Mucosa of descending colon (tissue), 3 donors: ENCODE results near the gene TMEM219. TPM values are rescaled to one million over a fixed set of nuclear protein-coding genes. Genes with fewer than 3 reads are reported as not detected.

ENCODE experiments used
- ATAC-seq: fragments of 200-7000 bp; cut with Tn5 transposase; one replicate; pipeline ENCODE4 v1.9.1; 2020; ENCODE audit warnings: mild to moderate bottlenecking, moderate library complexity
- DNase-seq, 3 donors: peaks; one replicate each; pipeline ENCODE4 v3.0.0-alpha.2; 2020
- H3K36me3 ChIP-seq: fragments of 200-600 bp; one replicate; pipeline ENCODE4 v1.8.0; 2021; ENCODE audit warnings: low read depth, mild to moderate bottlenecking
- H3K4me1 ChIP-seq: fragments of 200-600 bp; one replicate; pipeline ENCODE4 v1.8.0; 2021; ENCODE audit warnings: low read depth, mild to moderate bottlenecking
- H3K4me3 ChIP-seq: fragments of 200-600 bp; one replicate; pipeline ENCODE4 v1.8.0; 2021; ENCODE audit warnings: mild to moderate bottlenecking
- H3K9me3 ChIP-seq: fragments of 200-600 bp; one replicate; pipeline ENCODE4 v1.8.0; 2021; ENCODE audit warnings: mild to moderate bottlenecking
- CTCF ChIP-seq: fragments of 200-600 bp; IDR thresholded peaks from one replicate; pipeline ENCODE4 v1.8.0; 2022; ENCODE audit warnings: antibody characterized with exemption, mild to moderate bottlenecking
- intact Hi-C, 2 donors: fragments of 100-400 bp; cut with DNase I in 1 of 2; cut with micrococcal nuclease in 1 of 2; formaldehyde crosslinking; loops; one replicate each; pipeline versions ENCODE4 v1.11.0 to v1.11.1; 2022; cut with DNase I, micrococcal nuclease
- total RNA-seq, 3 donors: library from RNA; stranded (reverse); fragmentation: NEBNext Ultra II Directional in 2 of 3; extraction: Animal tissue kit (Norgen Biotek cat#: 25700) in 2 of 3; gene quantifications; one replicate each; pipeline versions ENCODE4 v1.2.1 to v1.2.4, GENCODE V29; 2021 to 2023
- donor health status: DM: no; HTN: no; CAD: no; lungs with moderate emphysema.
- donor health status: DM: no; HTN: no; CAD: no.
- donor health status: DM: no; HTN: yes; CAD: no.

TMEM219 gene
- total RNA-seq, 3 donors from 2014 or later, result 116 to 209 (median 130) TPM

GRCh38 chr16:29993903-29994599, 32.2 kb downstream of the TMEM219 start:
- ATAC-seq (no peak), DNase-seq (no peak)
- H3K4me3 ChIP-seq, result no peak overlapping the region
- no peaks in the 10 kb centered on the region for H3K9me3 ChIP-seq
- no peaks in the 10 kb centered on the region for H3K36me3 ChIP-seq
- peaks cover 20% of the 10 kb centered on the region for H3K4me1 ChIP-seq
- TF ChIP-seq CTCF, result no peak
- intact Hi-C loops, result no loop called here

- H3K4me3 ChIP-seq, result peak overlapping the region; percentile 49
- intact Hi-C loops, result no loop called here
- no peaks in the 10 kb centered on the region for H3K36me3 ChIP-seq
- TF ChIP-seq CTCF, result no peak
- H3K4me1 ChIP-seq, result peaks cover 20% of the 10 kb centered on the region
- ATAC-seq (peak; percentile 80), DNase-seq (peak in 2 of 3 donors; percentile 85 to 91)
- H3K9me3 ChIP-seq, result no peaks in the 10 kb centered on the region
Observed at GRCh38 chr16:29994600-29995323, 32.9 kb downstream of the TMEM219 start.

- Histone ChIP-seq H3K4me3 (peak within 1 kb of the TSS; percentile 49), H3K9me3 (no peaks in the 10 kb centered on the region), H3K36me3 (no peaks in the 10 kb centered on the region), H3K4me1 (peaks cover 20% of the 10 kb centered on the region)
- DNase-seq (peak; percentile 89 to 92 (median 91)), ATAC-seq (peak; percentile 80)
- no peak for TF ChIP-seq CTCF
- intact Hi-C loops, result no loop called here
Observed at GRCh38 chr16:29995324-29995910, 33.5 kb downstream of the TMEM219 start, which contains the start of gene HIRIP3. HIRIP3 (minus strand) TSS chr16:29995617; CDS start chr16:29995605, 12 bp downstream.

- intact Hi-C loops, result no loop called here
- ATAC-seq, result peak; percentile 97
- no peaks in the 10 kb centered on the region for H3K36me3 ChIP-seq
- H3K9me3 ChIP-seq, result no peaks in the 10 kb centered on the region
- peak within 1 kb of the TSS; percentile 49 for H3K4me3 ChIP-seq
- TF ChIP-seq CTCF, result peak; percentile 18
- peaks cover 17% of the 10 kb centered on the region for H3K4me1 ChIP-seq
- DNase-seq, result peak; percentile 98 to 100 (median 99)
Observed at GRCh38 chr16:29995911-29996765, 34.3 kb downstream of the TMEM219 start, which contains the start of gene INO80E. INO80E (plus strand) TSS chr16:29996241; CDS start chr16:29996311, 70 bp downstream.

- intact Hi-C loops, result no loop called here
- no peaks in the 10 kb centered on the region for H3K36me3 ChIP-seq
- no peak for ATAC-seq
Observed at GRCh38 chr16:29996766-29997250, 34.9 kb downstream of the TMEM219 start.

More at GRCh38 chr16:29996766-29997250, 34.9 kb downstream of the TMEM219 start:
- DNase-seq, result no peak
- TF ChIP-seq CTCF, result no peak
- peaks cover 17% of the 10 kb centered on the region for H3K4me1 ChIP-seq
- no peaks in the 10 kb centered on the region for H3K9me3 ChIP-seq
- H3K4me3 ChIP-seq, result peak overlapping the region; percentile 49
